ENCODE measurements around the gene PIGC. TPM values are rescaled to one million over a fixed set of nuclear protein-coding genes. Genes with fewer than 3 reads are reported as not detected.

PIGC gene
- total and polyA plus RNA-seq, 3 donors from 2014 or later = 25.2 to 45.6 (median 31.3) TPM

- Histone ChIP-seq H3K4me3 (no peak overlapping the region), H3K27me3 (no peaks in the 10 kb centered on the region), H3K27ac (no peak overlapping the region), H3K36me3 (ENCODE audit: low read depth, missing control alignments) (no peaks in the 10 kb centered on the region), H3K4me1 (no peaks in the 10 kb centered on the region), H3K9me3 (no peaks in the 10 kb centered on the region)
- intact Hi-C loops (cut with DNase I; ENCODE audit: low total_unique reads) = no loop called here
- no peak for TF ChIP-seq POLR2A (IDR thresholded peaks at IDR 0.05)
- no peak for TF ChIP-seq CTCF (IDR thresholded peaks at IDR 0.05)
- no peak for DNase-seq
- WGBS, 2 donors = 96 to 97% methylated on average over 2 of the region's 2 CpGs
These were observed 20.5 kb downstream of the PIGC start for GRCh38 chr1:172423336-172423735.

- no peaks in the 10 kb centered on the region for H3K36me3 ChIP-seq (ENCODE audit: low read depth, missing control alignments)
- H3K4me1 ChIP-seq = no peaks in the 10 kb centered on the region
- H3K9me3 ChIP-seq = no peaks in the 10 kb centered on the region
- no peaks in the 10 kb centered on the region for H3K27me3 ChIP-seq
- TF ChIP-seq POLR2A (IDR thresholded peaks at IDR 0.05) (no peak), CTCF (IDR thresholded peaks at IDR 0.05) (no peak)
- intact Hi-C loops (cut with DNase I; ENCODE audit: low total_unique reads) = no loop called here
- no peak overlapping the region for H3K4me3 ChIP-seq
- no peak for DNase-seq
- no peak overlapping the region for H3K27ac ChIP-seq
- WGBS, 2 donors = 75 to 95% methylated on average over 3 to 5 of the region's 5 CpGs
These were observed 21.8 kb downstream of the PIGC start for GRCh38 chr1:172421974-172422604.

- no peak for TF ChIP-seq CTCF (IDR thresholded peaks at IDR 0.05)
- no peak for TF ChIP-seq POLR2A (IDR thresholded peaks at IDR 0.05)
- no peaks in the 10 kb centered on the region for H3K27me3 ChIP-seq
- H3K4me1 ChIP-seq = no peaks in the 10 kb centered on the region
- H3K27ac ChIP-seq = no peak within 1 kb of the TSS
- DNase-seq = no peak
- H3K36me3 ChIP-seq (ENCODE audit: low read depth, missing control alignments) = no peaks in the 10 kb centered on the region
- H3K4me3 ChIP-seq = no peak within 1 kb of the TSS
- H3K9me3 ChIP-seq = no peaks in the 10 kb centered on the region
- WGBS, 2 donors = 81 to 88% methylated on average over 1 of the region's 1 CpG
- intact Hi-C loops (cut with DNase I; ENCODE audit: low total_unique reads) = no loop called here
These were observed 23.5 kb downstream of the PIGC start, which contains the start of gene C1orf105 for GRCh38 chr1:172420385-172420784. TSS of gene C1orf105 (plus strand) at chr1:172420685. CDS start at chr1:172420886, 201 bp downstream.

GRCh38 chr1:172417557-172417956, 26.3 kb downstream of the PIGC start:
- no peak for DNase-seq
- Histone ChIP-seq H3K4me3 (no peak overlapping the region), H3K27ac (no peak overlapping the region), H3K4me1 (no peaks in the 10 kb centered on the region), H3K9me3 (no peaks in the 10 kb centered on the region), H3K36me3 (ENCODE audit: low read depth, missing control alignments) (no peaks in the 10 kb centered on the region), H3K27me3 (no peaks in the 10 kb centered on the region)
- TF ChIP-seq CTCF (IDR thresholded peaks at IDR 0.05) (no peak), POLR2A (IDR thresholded peaks at IDR 0.05) (no peak)
- 92 to 100% methylated on average over 1 of the region's 1 CpG for WGBS, 2 donors
- intact Hi-C loops (cut with DNase I; ENCODE audit: low total_unique reads) = no loop called here

GRCh38 chr1:172416496-172417035, 27.3 kb downstream of the PIGC start:
- no peak overlapping the region for H3K27ac ChIP-seq
- WGBS, 2 donors = 72% methylated on average over 4 of the region's 4 CpGs
- intact Hi-C loops (cut with DNase I; ENCODE audit: low total_unique reads) = no loop called here
- DNase-seq = no peak
- no peaks in the 10 kb centered on the region for H3K27me3 ChIP-seq
- no peaks in the 10 kb centered on the region for H3K36me3 ChIP-seq (ENCODE audit: low read depth, missing control alignments)
- H3K4me3 ChIP-seq = no peak overlapping the region
- H3K4me1 ChIP-seq = no peaks in the 10 kb centered on the region
- H3K9me3 ChIP-seq = no peaks in the 10 kb centered on the region
- no peak for TF ChIP-seq POLR2A (IDR thresholded peaks at IDR 0.05)
- TF ChIP-seq CTCF (IDR thresholded peaks at IDR 0.05) = no peak
